Stimulated activated CD4-positive, alpha-beta T cell treated with anti-CD3 and anti-CD28 coated beads, Interleukin-2, amount 100 ng/mL, for 24 hours (primary cell): ENCODE results near the gene WIZ.
"Not testable (repeated sequence)": the region's sequence is repeated elsewhere in the genome, so short reads cannot be mapped to it uniquely, and the experiment has no call there.

ENCODE experiments used
- DNase-seq, 2 donors: peaks; one replicate each; pipeline ENCODE4 v3.0.0-alpha.2; 2020

The WIZ gene

GRCh38 chr19:15402411-15403150, 47.2 kb downstream of the WIZ start:
- no peak for DNase-seq

GRCh38 chr19:15401397-15401710, 48.4 kb downstream of the WIZ start:
- no peak for DNase-seq

GRCh38 chr19:15400521-15401396, 49.0 kb downstream of the WIZ start:
- DNase-seq: no peak

GRCh38 chr19:15399635-15400034, 50.1 kb downstream of the WIZ start:
- no peak for DNase-seq

- no peak for DNase-seq
Measured at GRCh38 chr19:15399234-15399515, 50.6 kb downstream of the WIZ start.

GRCh38 chr19:15398501-15399233, 51.1 kb downstream of the WIZ start:
- no peak for DNase-seq

- DNase-seq: no peak
Measured at GRCh38 chr19:15397782-15398181, 52.0 kb downstream of the WIZ start.

- no peak for DNase-seq
Measured at GRCh38 chr19:15397236-15397635, 52.5 kb downstream of the WIZ start.

- DNase-seq: no peak
Measured at GRCh38 chr19:15396436-15396835, 53.3 kb downstream of the WIZ start.

- not testable (repeated sequence) for DNase-seq
Measured at GRCh38 chr19:15395251-15395650, 54.5 kb downstream of the WIZ start.

GRCh38 chr19:15394426-15394825, 55.3 kb downstream of the WIZ start:
- DNase-seq: no peak

GRCh38 chr19:15393963-15394362, 55.8 kb downstream of the WIZ start:
- no peak for DNase-seq

- no peak for DNase-seq
Measured at GRCh38 chr19:15390814-15391213, 58.9 kb downstream of the WIZ start.

- DNase-seq: no peak
Measured at GRCh38 chr19:15381864-15382263, 67.9 kb downstream of the WIZ start.

- DNase-seq: no peak
Measured at GRCh38 chr19:15381429-15381828, 68.3 kb downstream of the WIZ start.

- peak in 1 of 2 donors; percentile 54 for DNase-seq
Measured at GRCh38 chr19:15379999-15380647, 69.6 kb downstream of the WIZ start.

- DNase-seq: peak; percentile 97 to 98
Measured at GRCh38 chr19:15379083-15379998, 70.4 kb downstream of the WIZ start, which contains the start of gene AKAP8. Gene AKAP8 (minus strand): TSS chr19:15379787. CDS start chr19:15379731, 56 bp downstream.

GRCh38 chr19:15378534-15379082, 71.1 kb downstream of the WIZ start:
- peak; percentile 60 to 64 for DNase-seq

GRCh38 chr19:15374796-15375440, 74.8 kb downstream of the WIZ start:
- no peak for DNase-seq

GRCh38 chr19:15374105-15374651, 75.6 kb downstream of the WIZ start:
- no peak for DNase-seq

- DNase-seq: no peak
Measured at GRCh38 chr19:15373644-15374043, 76.1 kb downstream of the WIZ start.
